HG02840 (cell line): ENCODE data around the gene SH3GLB2.

ENCODE experiments used
- ATAC-seq: cut with Tn5 transposase; IDR thresholded peaks from one replicate; pipeline ENCODE4 v1.9.1; 2021; ENCODE audit warnings: mild to moderate bottlenecking, moderate library complexity, moderate number of reproducible peaks; ENCODE audit not compliant: unreplicated experiment, low FRiP score

Gene SH3GLB2

GRCh38 chr9:129023036-129023907 lies 4.9 kb downstream of the SH3GLB2 start:
- ATAC-seq: no peak

GRCh38 chr9:129022037-129022436 lies 6.1 kb downstream of the SH3GLB2 start:
- no peak for ATAC-seq

GRCh38 chr9:129021091-129021490 lies 7.0 kb downstream of the SH3GLB2 start:
- no peak for ATAC-seq

GRCh38 chr9:129014608-129015007 lies 13.5 kb downstream of the SH3GLB2 start:
- no peak for ATAC-seq

- ATAC-seq: no peak
Measured at GRCh38 chr9:129014124-129014523, 14.0 kb downstream of the SH3GLB2 start.

GRCh38 chr9:129013674-129014073 lies 14.5 kb downstream of the SH3GLB2 start:
- no peak for ATAC-seq

- ATAC-seq: no peak
Measured at GRCh38 chr9:129012893-129013448, 15.2 kb downstream of the SH3GLB2 start.

GRCh38 chr9:129012343-129012742 lies 15.8 kb downstream of the SH3GLB2 start:
- ATAC-seq: no peak

- ATAC-seq: no peak
Measured at GRCh38 chr9:129011761-129012181, 16.4 kb downstream of the SH3GLB2 start.

GRCh38 chr9:129011170-129011569 lies 17.0 kb downstream of the SH3GLB2 start:
- ATAC-seq: no peak

GRCh38 chr9:129010267-129010975 lies 17.7 kb downstream of the SH3GLB2 start:
- ATAC-seq: no peak

- no peak for ATAC-seq
Measured at GRCh38 chr9:129009584-129010141, 18.5 kb downstream of the SH3GLB2 start.

- no peak for ATAC-seq
Measured at GRCh38 chr9:129008986-129009583, 19.0 kb downstream of the SH3GLB2 start.

GRCh38 chr9:129008469-129008965 lies 19.6 kb downstream of the SH3GLB2 start:
- no peak for ATAC-seq

GRCh38 chr9:129007766-129008468 lies 20.2 kb downstream of the SH3GLB2 start:
- ATAC-seq: no peak

- ATAC-seq: no peak
Measured at GRCh38 chr9:129007035-129007765, 20.9 kb downstream of the SH3GLB2 start.

GRCh38 chr9:129006328-129007034 lies 21.6 kb downstream of the SH3GLB2 start:
- ATAC-seq: no peak

- ATAC-seq: no peak
Measured at GRCh38 chr9:129005336-129005997, 22.7 kb downstream of the SH3GLB2 start.
